Activated naive CD4-positive, alpha-beta T cell treated with anti-CD3 and anti-CD28 coated beads, Interleukin-2, amount 10 ng/mL, durations not matched to agents 7 days and 5 days (primary cell): Measurements from ENCODE around the gene SPINK9.
"Not testable (repeated sequence)": the region's sequence is repeated elsewhere in the genome, so short reads cannot be mapped to it uniquely, and the experiment has no call there.

Source experiments
- CTCF ChIA-PET: fragments of 350-600 bp; sonication (Branson Sonifier 250); formaldehyde crosslinking; loops from one replicate; lab custom pipeline; 2021; ENCODE audit warnings: antibody characterized with exemption; lab: Charles Lee
- DNase-seq: peaks from one replicate; pipeline ENCODE4 v3.0.0-alpha.2; 2020
- H3K27ac Mint-ChIP-seq: one replicate; pipeline ENCODE4 v1.8.0; 2021; ENCODE audit warnings: mild to moderate bottlenecking, moderate library complexity, mixed read lengths
- H3K27me3 Mint-ChIP-seq: one replicate; pipeline ENCODE4 v1.8.0; 2021; ENCODE audit warnings: mild to moderate bottlenecking, mixed read lengths
- H3K36me3 Mint-ChIP-seq: one replicate; pipeline ENCODE4 v1.8.0; 2021; ENCODE audit warnings: mixed read lengths
- H3K4me1 Mint-ChIP-seq: one replicate; pipeline ENCODE4 v1.8.0; 2021; ENCODE audit warnings: mixed read lengths
- H3K4me3 Mint-ChIP-seq: one replicate; pipeline ENCODE4 v1.8.0; 2021; ENCODE audit warnings: mild to moderate bottlenecking, moderate library complexity, mixed read lengths
- H3K9me3 Mint-ChIP-seq: one replicate; pipeline ENCODE4 v1.8.0; 2021; ENCODE audit warnings: mixed read lengths

SPINK9 gene, protein sequence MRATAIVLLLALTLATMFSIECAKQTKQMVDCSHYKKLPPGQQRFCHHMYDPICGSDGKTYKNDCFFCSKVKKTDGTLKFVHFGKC

DNA sequence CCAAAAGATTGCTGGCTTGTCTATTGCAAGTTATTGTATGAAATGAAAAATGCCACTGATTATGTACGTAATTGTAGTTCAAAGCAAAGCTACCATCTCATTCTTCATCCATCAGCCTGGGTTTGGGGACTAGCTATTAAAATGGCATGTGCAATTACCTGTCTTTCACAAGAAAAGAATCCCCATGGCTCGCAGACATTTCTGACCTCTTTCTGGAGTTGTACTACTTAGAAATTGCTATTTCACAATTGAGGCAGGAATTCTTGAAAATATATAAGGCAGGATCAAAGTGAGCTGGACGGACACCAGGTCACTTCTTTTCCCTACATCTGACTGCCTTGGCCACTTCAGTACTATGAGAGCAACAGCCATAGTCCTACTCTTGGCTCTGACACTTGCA lies at the start of gene SPINK9:
TSS of gene SPINK9 (plus strand) at position 301 of the 400 bp plus-strand sequence. CDS start at position 356, 55 bp downstream.
- CTCF ChIA-PET, result interaction anchor here (0.6 kb wide), 1 partner anchor 21 kb away, joined by 3 read pairs; no protein-coding TSS in a partner anchor
- H3K27me3 Mint-ChIP-seq, result no peaks in the 10 kb centered on the region
- H3K27ac Mint-ChIP-seq, result no peak within 1 kb of the TSS
- no peak for DNase-seq
- H3K4me3 Mint-ChIP-seq, result no peak within 1 kb of the TSS
- H3K9me3 Mint-ChIP-seq, result peaks cover 2% of the 10 kb centered on the region
- H3K36me3 Mint-ChIP-seq, result no peaks in the 10 kb centered on the region
- no peaks in the 10 kb centered on the region for H3K4me1 Mint-ChIP-seq

- H3K4me1 Mint-ChIP-seq, result no peaks in the 10 kb centered on the region
- no peak overlapping the region for H3K4me3 Mint-ChIP-seq
- no peak for DNase-seq
- no peaks in the 10 kb centered on the region for H3K36me3 Mint-ChIP-seq
- H3K27me3 Mint-ChIP-seq, result no peaks in the 10 kb centered on the region
- H3K27ac Mint-ChIP-seq, result no peak overlapping the region
- CTCF ChIA-PET, result interaction anchor here (0.8 to 1.3 kb wide), 4 partner anchors 9 to 440 kb away, joined by 3 to 5 read pairs (median 4); no protein-coding TSS in a partner anchor
- no peaks in the 10 kb centered on the region for H3K9me3 Mint-ChIP-seq
Observed at GRCh38 chr5:148290271-148291195, 44.8 kb upstream of the SPINK9 start.

DNA sequence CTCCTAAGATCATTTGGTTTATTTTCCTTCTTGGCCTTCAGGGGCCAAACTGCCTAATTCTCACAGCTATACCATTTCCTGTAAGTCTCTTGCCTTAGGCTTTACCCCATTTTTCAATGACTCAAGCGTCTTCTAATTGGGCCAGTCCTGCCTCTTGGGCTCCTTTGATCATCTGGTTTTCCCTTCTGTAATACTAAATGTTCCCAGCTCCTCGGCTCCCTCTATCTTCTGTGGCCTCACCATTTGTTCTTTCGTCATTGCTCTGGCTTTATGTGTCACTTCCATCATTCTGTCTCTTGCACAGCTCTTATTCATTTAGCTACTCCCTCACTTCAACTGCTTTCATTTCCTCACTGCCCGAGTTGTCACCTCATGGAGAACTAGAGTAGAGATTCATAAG lies 37.6 kb upstream of the SPINK9 start:
- DNase-seq, result no peak
- Mint-ChIP-seq H3K27ac (no peak overlapping the region), H3K27me3 (no peaks in the 10 kb centered on the region), H3K36me3 (no peaks in the 10 kb centered on the region), H3K4me1 (no peaks in the 10 kb centered on the region), H3K9me3 (no peaks in the 10 kb centered on the region), H3K4me3 (no peak overlapping the region)
- CTCF ChIA-PET, result interaction anchor here (1.0 kb wide), 1 partner anchor 77 kb away, joined by 4 read pairs; no protein-coding TSS in a partner anchor

DNA sequence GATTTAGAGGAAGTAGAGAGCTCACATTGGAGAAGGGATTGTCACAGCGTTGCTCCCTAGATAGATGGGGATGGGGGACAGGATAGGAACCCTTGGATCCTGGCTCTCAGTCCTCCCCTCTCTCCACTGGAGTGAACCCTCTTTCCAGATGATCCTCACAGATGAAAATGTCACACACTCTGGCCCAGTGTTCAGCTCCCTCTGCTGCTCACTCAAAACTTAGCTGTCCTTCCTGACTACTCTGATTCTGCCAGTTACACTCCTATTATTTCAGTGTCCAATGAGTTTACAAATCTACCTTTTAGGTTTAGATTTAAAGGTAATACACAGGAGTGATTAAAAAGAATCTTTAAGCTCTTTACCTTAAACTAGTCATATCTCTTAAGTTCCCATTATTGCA lies 28.9 kb upstream of the SPINK9 start:
- Mint-ChIP-seq H3K27ac (no peak overlapping the region), H3K4me1 (no peaks in the 10 kb centered on the region), H3K4me3 (no peak overlapping the region), H3K27me3 (no peaks in the 10 kb centered on the region), H3K9me3 (no peaks in the 10 kb centered on the region), H3K36me3 (no peaks in the 10 kb centered on the region)
- DNase-seq, result no peak
- CTCF ChIA-PET, result no interaction called here

DNA sequence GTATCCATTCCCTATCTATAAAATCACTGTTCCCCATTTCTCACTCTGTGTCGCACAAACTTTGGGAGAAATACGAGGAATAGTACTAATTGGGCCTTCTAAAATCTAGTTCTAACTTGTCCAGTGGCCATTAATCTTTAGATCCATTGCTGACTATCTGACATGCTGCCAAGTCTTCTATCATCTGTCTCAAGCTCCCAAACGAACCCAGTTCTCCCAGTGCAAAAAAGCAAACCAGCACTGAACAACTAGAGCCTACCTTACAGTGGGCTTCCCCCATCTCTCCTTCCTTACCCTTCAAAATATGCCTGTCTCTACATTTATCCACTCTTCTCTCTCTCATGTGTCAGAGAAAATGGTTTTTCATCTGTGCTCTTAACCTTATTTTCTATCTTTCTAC lies 26.3 kb upstream of the SPINK9 start:
- CTCF ChIA-PET, result interaction anchor here (1.1 kb wide), 1 partner anchor 20 kb away, joined by 3 read pairs; no protein-coding TSS in a partner anchor
- no peaks in the 10 kb centered on the region for H3K27me3 Mint-ChIP-seq
- no peak for DNase-seq
- no peak overlapping the region for H3K4me3 Mint-ChIP-seq
- no peaks in the 10 kb centered on the region for H3K4me1 Mint-ChIP-seq
- H3K36me3 Mint-ChIP-seq, result no peaks in the 10 kb centered on the region
- H3K27ac Mint-ChIP-seq, result no peak overlapping the region
- no peaks in the 10 kb centered on the region for H3K9me3 Mint-ChIP-seq

DNA sequence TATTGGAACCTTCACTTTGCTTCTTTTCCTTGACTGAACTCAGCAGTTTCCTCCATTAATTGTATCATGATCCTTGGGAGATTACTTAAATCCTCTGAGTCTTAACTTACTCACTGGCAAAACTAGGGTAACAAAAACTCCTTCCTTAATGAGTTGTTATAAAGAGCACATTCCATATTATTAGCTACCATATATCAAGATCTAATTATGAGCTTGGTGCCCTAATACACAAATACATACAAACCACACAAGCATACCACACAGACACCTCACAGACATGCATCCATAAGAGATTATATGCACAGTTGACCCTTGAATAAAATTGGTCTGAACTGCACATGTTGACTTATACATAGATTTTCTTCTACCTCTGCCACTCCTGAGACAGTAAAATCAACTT lies 25.6 kb upstream of the SPINK9 start:
- Mint-ChIP-seq H3K36me3 (no peaks in the 10 kb centered on the region), H3K4me3 (no peak overlapping the region), H3K27ac (no peak overlapping the region), H3K4me1 (no peaks in the 10 kb centered on the region), H3K27me3 (no peaks in the 10 kb centered on the region), H3K9me3 (no peaks in the 10 kb centered on the region)
- no peak for DNase-seq
- CTCF ChIA-PET, result no interaction called here

- H3K36me3 Mint-ChIP-seq, result no peaks in the 10 kb centered on the region
Observed at GRCh38 chr5:148311484-148311883, 23.9 kb upstream of the SPINK9 start.

DNA sequence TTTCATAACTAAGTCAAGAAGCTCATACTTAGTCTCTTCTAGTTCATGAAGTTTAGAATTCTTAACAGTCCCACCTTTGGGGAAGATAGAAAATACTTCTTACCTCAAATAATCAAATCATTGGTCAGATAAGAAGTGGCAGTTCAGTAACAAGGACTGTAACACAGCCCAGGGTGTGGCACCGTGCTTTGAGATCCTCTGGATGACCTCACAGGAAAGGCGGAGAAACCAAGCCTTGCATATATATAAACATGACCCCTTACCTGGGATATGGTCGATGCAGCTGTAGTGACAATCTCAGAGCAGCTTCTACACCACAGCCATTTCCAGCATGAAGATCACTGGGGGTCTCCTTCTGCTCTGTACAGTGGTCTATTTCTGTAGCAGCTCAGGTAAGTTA lies 23.2 kb upstream of the SPINK9 start, which contains the start of gene SPINK7:
TSS of gene SPINK7 (plus strand) at position 271 of the 400 bp plus-strand sequence. CDS start at position 332, 61 bp downstream.
- H3K9me3 Mint-ChIP-seq, result no peaks in the 10 kb centered on the region
- CTCF ChIA-PET, result no interaction called here
- no peak within 1 kb of the TSS for H3K4me3 Mint-ChIP-seq
- no peak for DNase-seq
- no peak within 1 kb of the TSS for H3K27ac Mint-ChIP-seq
- H3K4me1 Mint-ChIP-seq, result no peaks in the 10 kb centered on the region
- H3K36me3 Mint-ChIP-seq, result no peaks in the 10 kb centered on the region
- no peaks in the 10 kb centered on the region for H3K27me3 Mint-ChIP-seq

More at GRCh38 chr5:148311484-148311883, 23.9 kb upstream of the SPINK9 start:
- H3K4me1 Mint-ChIP-seq, result no peaks in the 10 kb centered on the region
- H3K27ac Mint-ChIP-seq, result no peak overlapping the region
- no peaks in the 10 kb centered on the region for H3K9me3 Mint-ChIP-seq
- CTCF ChIA-PET, result no interaction called here
- H3K27me3 Mint-ChIP-seq, result no peaks in the 10 kb centered on the region
- DNase-seq, result no peak
- no peak overlapping the region for H3K4me3 Mint-ChIP-seq

GRCh38 chr5:148314187-148314586 lies 21.2 kb upstream of the SPINK9 start:
- CTCF ChIA-PET, result interaction anchor here (0.5 to 1.2 kb wide), 4 partner anchors 13 to 417 kb away, joined by 3 to 6 read pairs (median 3); no protein-coding TSS in a partner anchor
- Mint-ChIP-seq H3K27me3 (no peaks in the 10 kb centered on the region), H3K4me1 (no peaks in the 10 kb centered on the region), H3K9me3 (peaks cover 2% of the 10 kb centered on the region), H3K4me3 (no peak overlapping the region), H3K27ac (no peak overlapping the region), H3K36me3 (no peaks in the 10 kb centered on the region)
- DNase-seq, result no peak

DNA sequence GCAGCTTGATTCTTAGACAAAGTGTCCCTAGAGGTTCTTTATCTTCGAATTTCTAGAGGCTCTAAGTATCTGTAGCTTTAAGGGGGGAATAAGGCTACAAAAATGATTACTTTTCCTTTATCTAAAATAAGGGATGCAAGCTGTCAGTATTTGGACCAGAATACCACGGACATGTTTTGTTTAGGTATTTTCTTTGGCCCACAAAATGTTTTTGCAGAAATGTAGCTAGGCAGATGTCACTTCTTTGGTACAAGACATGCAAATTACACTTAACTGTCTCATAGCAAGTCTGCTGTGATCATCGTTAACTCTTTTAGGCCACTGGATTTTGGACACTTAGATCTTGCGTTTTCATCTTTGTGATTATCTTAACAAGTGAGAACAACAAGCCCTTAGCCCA lies 20.6 kb upstream of the SPINK9 start:
- CTCF ChIA-PET, result interaction anchor here (0.5 to 1.2 kb wide), 2 partner anchors 20 to 60 kb away, joined by 3 to 6 read pairs; no protein-coding TSS in a partner anchor
- Mint-ChIP-seq H3K27me3 (no peaks in the 10 kb centered on the region), H3K4me3 (no peak overlapping the region), H3K9me3 (peaks cover 3% of the 10 kb centered on the region), H3K4me1 (peaks cover 1% of the 10 kb centered on the region), H3K27ac (no peak overlapping the region), H3K36me3 (no peaks in the 10 kb centered on the region)
- DNase-seq, result no peak

DNA sequence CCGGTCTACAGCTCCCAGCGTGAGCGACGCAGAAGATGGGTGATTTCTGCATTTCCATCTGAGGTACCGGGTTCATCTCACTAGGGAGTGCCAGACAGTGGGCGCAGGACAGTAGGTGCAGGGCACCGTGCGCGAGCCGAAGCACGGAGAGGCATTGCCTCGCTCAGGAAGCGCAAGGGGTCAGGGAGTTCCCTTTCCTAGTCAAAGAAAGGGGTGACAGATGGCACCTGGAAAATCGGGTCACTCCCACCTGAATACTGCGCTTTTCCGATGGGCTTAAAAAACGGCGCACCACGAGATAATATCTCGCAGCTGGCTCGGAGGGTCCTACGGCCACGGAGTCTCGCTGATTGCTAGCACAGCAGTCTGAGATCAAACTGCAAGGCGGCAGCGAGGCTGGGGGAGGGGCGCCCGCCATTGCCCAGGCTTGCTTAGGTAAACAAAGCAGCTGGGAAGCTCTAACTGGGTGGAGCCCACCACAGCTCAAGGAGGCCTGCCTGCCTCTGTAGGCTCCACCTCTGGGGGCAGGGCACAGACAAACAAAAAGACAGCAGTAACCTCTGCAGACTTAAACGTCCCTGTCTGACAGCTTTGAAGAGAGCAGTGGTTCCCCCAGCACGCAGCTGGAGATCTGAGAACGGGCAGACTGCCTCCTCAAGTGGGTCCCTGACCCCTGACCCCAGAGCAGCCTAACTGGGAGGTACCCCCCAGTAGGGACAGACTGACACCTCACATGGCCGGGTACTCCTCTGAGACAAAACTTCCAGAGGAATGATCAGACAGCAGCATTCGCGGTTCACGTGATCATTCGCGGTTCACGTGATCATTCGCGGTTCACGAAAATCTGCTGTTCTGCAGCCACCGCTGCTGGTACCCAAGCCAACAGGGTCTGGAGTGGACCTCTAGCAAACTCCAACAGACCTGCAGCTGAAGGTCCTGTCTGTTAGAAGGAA lies 15.1 kb upstream of the SPINK9 start:
- H3K4me1 Mint-ChIP-seq, DNase-seq, H3K9me3 Mint-ChIP-seq, H3K36me3 Mint-ChIP-seq, CTCF ChIA-PET, H3K27ac Mint-ChIP-seq, H3K27me3 Mint-ChIP-seq: not testable (repeated sequence)
- peak overlapping the region; percentile 62 for H3K4me3 Mint-ChIP-seq

- CTCF ChIA-PET, result no interaction called here
- H3K9me3 Mint-ChIP-seq, result peaks cover 2% of the 10 kb centered on the region
- no peak for DNase-seq
- H3K27ac Mint-ChIP-seq, result no peak overlapping the region
- H3K27me3 Mint-ChIP-seq, result no peaks in the 10 kb centered on the region
- no peaks in the 10 kb centered on the region for H3K36me3 Mint-ChIP-seq
- H3K4me1 Mint-ChIP-seq, result no peaks in the 10 kb centered on the region
- H3K4me3 Mint-ChIP-seq, result no peak overlapping the region
Observed at GRCh38 chr5:148333262-148333849, 2.0 kb upstream of the SPINK9 start.

DNA sequence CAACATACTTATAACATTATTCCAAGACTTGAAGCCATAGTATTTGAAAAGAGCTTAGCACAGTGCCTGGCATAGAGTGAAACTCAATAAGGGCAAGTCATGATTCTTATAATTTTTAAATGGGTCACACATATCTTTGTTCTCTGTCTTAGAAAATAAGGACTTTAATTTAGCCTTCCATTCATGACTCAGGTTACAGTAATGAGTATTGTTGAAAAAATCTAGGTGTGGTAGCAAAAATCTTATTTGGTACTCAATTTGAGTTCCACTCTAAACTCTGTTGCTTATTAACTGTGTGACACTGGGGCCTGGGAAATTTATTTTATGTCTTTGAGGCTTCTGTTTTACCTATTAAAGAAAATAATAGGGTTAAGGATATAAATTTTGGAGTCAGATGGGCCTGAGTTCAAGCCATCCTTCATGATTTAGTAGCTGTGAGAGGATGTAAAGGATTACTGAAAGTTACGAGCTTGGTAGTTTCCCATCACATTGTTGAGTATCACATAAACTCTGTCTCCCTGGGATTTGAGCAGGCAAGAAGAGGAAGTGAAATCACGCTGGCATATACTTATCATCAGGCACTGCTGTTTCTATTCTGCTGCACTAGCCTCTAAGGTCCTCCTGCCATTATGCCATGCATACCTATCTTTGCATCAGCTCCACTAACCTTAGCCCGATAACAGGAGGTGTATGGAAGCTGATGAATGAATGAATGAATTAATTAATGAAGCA lies 1.5 kb downstream of the SPINK9 start:
- no peak overlapping the region for H3K27ac Mint-ChIP-seq
- H3K4me3 Mint-ChIP-seq, result no peak overlapping the region
- H3K9me3 Mint-ChIP-seq, result no peaks in the 10 kb centered on the region
- H3K27me3 Mint-ChIP-seq, result no peaks in the 10 kb centered on the region
- no peak for DNase-seq
- CTCF ChIA-PET, result no interaction called here
- no peaks in the 10 kb centered on the region for H3K4me1 Mint-ChIP-seq
- no peaks in the 10 kb centered on the region for H3K36me3 Mint-ChIP-seq
